Mesendoderm (in vitro differentiated cells): Measurements from ENCODE around the gene DENND2C.
A peak's percentile ranks its signal among the peaks of the same experiment; 100 is the strongest.

ENCODE experiments used
- DNase-seq: peaks from one replicate; pipeline ENCODE4 v3.0.0; 2013
- H2AK5ac ChIP-seq: 2 replicates; pipeline ENCODE4 v1.6.1; 2013; ENCODE audit warnings: low read length, inconsistent platforms
- H2BK120ac ChIP-seq: 2 replicates; pipeline ENCODE4 v1.6.1; 2013; ENCODE audit warnings: low read depth, mild to moderate bottlenecking, low read length, moderate library complexity, mixed read lengths
- H2BK15ac ChIP-seq: replicated peaks from 2 replicates; pipeline ENCODE4 v1.6.1; 2013; ENCODE audit warnings: low read depth, mild to moderate bottlenecking, moderate library complexity
- H2BK5ac ChIP-seq: 2 replicates; pipeline ENCODE4 v1.6.1; 2013; ENCODE audit warnings: low read length, inconsistent platforms
- H3K18ac ChIP-seq: 2 replicates; pipeline ENCODE4 v1.6.1; 2013; ENCODE audit warnings: mild to moderate bottlenecking, low read length, mixed read lengths
- H3K23ac ChIP-seq: one replicate; pipeline ENCODE4 v1.6.1; 2013; ENCODE audit warnings: low read length
- H3K27ac ChIP-seq: 2 replicates; pipeline ENCODE4 v1.5.1; 2013; ENCODE audit warnings: low read depth, mild to moderate bottlenecking, inconsistent platforms, low read length, moderate library complexity
- H3K27me3 ChIP-seq: 2 replicates; pipeline ENCODE4 v1.6.1; 2013; ENCODE audit warnings: low read length, control low read depth, mild to moderate bottlenecking, inconsistent platforms; ENCODE audit not compliant: insufficient read depth, poor library complexity
- H3K36me3 ChIP-seq: 2 replicates; pipeline ENCODE4 v1.6.1; 2013; ENCODE audit warnings: low read length, inconsistent platforms; ENCODE audit not compliant: control insufficient read depth, insufficient read depth
- H3K4ac ChIP-seq: one replicate; pipeline ENCODE4 v1.6.1; 2013; ENCODE audit warnings: low read depth, mild to moderate bottlenecking, low read length, moderate library complexity
- H3K4me1 ChIP-seq: 2 replicates; pipeline ENCODE4 v1.6.1; 2013; ENCODE audit warnings: low read depth, low read length, inconsistent platforms; ENCODE audit not compliant: control insufficient read depth
- H3K4me2 ChIP-seq: 2 replicates; pipeline ENCODE4 v1.6.1; 2013; ENCODE audit warnings: low read length
- H3K4me3 ChIP-seq: 2 replicates; pipeline ENCODE4 v1.5.1; 2013; ENCODE audit warnings: mild to moderate bottlenecking, low read length
- H3K56ac ChIP-seq: one replicate; pipeline ENCODE4 v1.6.1; 2013; ENCODE audit warnings: low read length
- H3K79me1 ChIP-seq: 2 replicates; pipeline ENCODE4 v1.6.1; 2013; ENCODE audit warnings: low read length, inconsistent platforms
- H3K79me2 ChIP-seq: 2 replicates; pipeline ENCODE4 v1.6.1; 2013; ENCODE audit warnings: mild to moderate bottlenecking, low read length; ENCODE audit not compliant: control insufficient read depth, insufficient read depth
- H3K9ac ChIP-seq: 2 replicates; pipeline ENCODE4 v1.6.1; 2013; ENCODE audit warnings: low read length, inconsistent platforms
- H4K5ac ChIP-seq: one replicate; pipeline ENCODE4 v1.6.1; 2013; ENCODE audit warnings: low read length
- H4K8ac ChIP-seq: one replicate; pipeline ENCODE4 v1.6.1; 2013; ENCODE audit warnings: low read depth, mild to moderate bottlenecking, control low read depth, low read length, moderate library complexity
- WGBS: extraction: QIAGEN DNeasy Blood & Tissue Kit; methylation state at CpG from one replicate; pipeline ENCODE4 v1.1.7; 2013; ENCODE audit warnings: low lambda C conversion rate, missing lambda C conversion rate; ENCODE audit not compliant: insufficient coverage; ENCODE audit errors: extremely low coverage; 5-methylcytosine and 5-hydroxymethylcytosine counted together

DENND2C gene

GRCh38 chr1:114668373-114668772 is 1.5 kb downstream of the DENND2C start:
- no peak for DNase-seq
- Histone ChIP-seq H3K27me3 (no peaks in the 10 kb centered on the region), H3K4me3 (no peak overlapping the region), H3K23ac (no peak overlapping the region), H3K27ac (no peak overlapping the region), H3K56ac (no peak overlapping the region), H2AK5ac (no peak overlapping the region), H3K18ac (no peak overlapping the region), H4K5ac (no peak overlapping the region), H3K9ac (no peak overlapping the region), H3K4me1 (no peaks in the 10 kb centered on the region), H2BK120ac (no peak overlapping the region), H3K4me2 (no peak overlapping the region), H4K8ac (peak overlapping the region; percentile 30), H2BK15ac (no peak overlapping the region), H2BK5ac (no peak overlapping the region), H3K79me1 (no peaks in the 10 kb centered on the region), H3K4ac (no peak overlapping the region), H3K36me3 (no peaks in the 10 kb centered on the region), H3K79me2 (no peaks in the 10 kb centered on the region)
- 100% methylated on average over 3 of the region's 4 CpGs for WGBS

GRCh38 chr1:114666954-114667353 is 2.9 kb downstream of the DENND2C start:
- H3K79me1 ChIP-seq: no peaks in the 10 kb centered on the region
- no peak overlapping the region for H3K4ac ChIP-seq
- H3K18ac ChIP-seq: no peak overlapping the region
- no peak overlapping the region for H2AK5ac ChIP-seq
- DNase-seq: no peak
- H4K5ac ChIP-seq: no peak overlapping the region
- H2BK5ac ChIP-seq: no peak overlapping the region
- 100% methylated on average over 2 of the region's 3 CpGs for WGBS
- H3K4me3 ChIP-seq: no peak overlapping the region
- no peak overlapping the region for H4K8ac ChIP-seq
- no peaks in the 10 kb centered on the region for H3K4me1 ChIP-seq
- no peak overlapping the region for H3K27ac ChIP-seq
- H3K79me2 ChIP-seq: no peaks in the 10 kb centered on the region
- no peak overlapping the region for H3K56ac ChIP-seq
- H3K4me2 ChIP-seq: no peak overlapping the region
- no peak overlapping the region for H3K9ac ChIP-seq
- H3K27me3 ChIP-seq: no peaks in the 10 kb centered on the region
- H3K23ac ChIP-seq: no peak overlapping the region
- H2BK15ac ChIP-seq: no peak overlapping the region
- no peak overlapping the region for H2BK120ac ChIP-seq
- no peaks in the 10 kb centered on the region for H3K36me3 ChIP-seq

GRCh38 chr1:114660238-114660637 is 9.6 kb downstream of the DENND2C start:
- no peaks in the 10 kb centered on the region for H3K4me1 ChIP-seq
- no peak overlapping the region for H2BK5ac ChIP-seq
- no peaks in the 10 kb centered on the region for H3K79me2 ChIP-seq
- no peak overlapping the region for H3K23ac ChIP-seq
- no peak overlapping the region for H2BK120ac ChIP-seq
- no peak for DNase-seq
- no peak overlapping the region for H3K4ac ChIP-seq
- H3K27ac ChIP-seq: no peak overlapping the region
- H3K36me3 ChIP-seq: no peaks in the 10 kb centered on the region
- no peak overlapping the region for H2AK5ac ChIP-seq
- H4K5ac ChIP-seq: no peak overlapping the region
- H3K9ac ChIP-seq: no peak overlapping the region
- no CpG with 5 or more reads among the region's 2 CpGs for WGBS
- H3K27me3 ChIP-seq: no peaks in the 10 kb centered on the region
- H3K18ac ChIP-seq: no peak overlapping the region
- no peak overlapping the region for H3K4me3 ChIP-seq
- H2BK15ac ChIP-seq: no peak overlapping the region
- no peak overlapping the region for H3K4me2 ChIP-seq
- no peaks in the 10 kb centered on the region for H3K79me1 ChIP-seq
- H3K56ac ChIP-seq: no peak overlapping the region
- no peak overlapping the region for H4K8ac ChIP-seq

- no peak overlapping the region for H3K27ac ChIP-seq
These were observed 18.0 kb downstream of the DENND2C start for GRCh38 chr1:114651893-114652292.

GRCh38 chr1:114648503-114648902 is 21.3 kb downstream of the DENND2C start:
- no peaks in the 10 kb centered on the region for H3K27me3 ChIP-seq
- H3K4me2 ChIP-seq: no peak overlapping the region

More at GRCh38 chr1:114651893-114652292, 18.0 kb downstream of the DENND2C start:
- Histone ChIP-seq H2BK120ac (no peak overlapping the region), H3K79me2 (no peaks in the 10 kb centered on the region), H3K23ac (no peak overlapping the region), H4K8ac (no peak overlapping the region), H3K4ac (no peak overlapping the region), H2AK5ac (no peak overlapping the region), H3K56ac (no peak overlapping the region), H4K5ac (no peak overlapping the region), H3K4me2 (no peak overlapping the region), H2BK5ac (no peak overlapping the region), H3K4me1 (no peaks in the 10 kb centered on the region), H3K18ac (no peak overlapping the region), H3K9ac (no peak overlapping the region), H3K79me1 (no peaks in the 10 kb centered on the region), H3K4me3 (no peak overlapping the region), H2BK15ac (no peak overlapping the region), H3K36me3 (no peaks in the 10 kb centered on the region), H3K27me3 (no peaks in the 10 kb centered on the region)
- WGBS: no CpG with 5 or more reads among the region's 2 CpGs
- no peak for DNase-seq

GRCh38 chr1:114641377-114641776 is 28.5 kb downstream of the DENND2C start:
- no peak overlapping the region for H3K4ac ChIP-seq
- H3K36me3 ChIP-seq: no peaks in the 10 kb centered on the region
- no CpG with 5 or more reads among the region's 2 CpGs for WGBS

More at GRCh38 chr1:114648503-114648902, 21.3 kb downstream of the DENND2C start:
- Histone ChIP-seq H3K4me1 (no peaks in the 10 kb centered on the region), H4K8ac (no peak overlapping the region), H3K4ac (no peak overlapping the region), H3K79me2 (no peaks in the 10 kb centered on the region), H3K4me3 (no peak overlapping the region), H2BK120ac (no peak overlapping the region), H3K79me1 (no peaks in the 10 kb centered on the region), H2AK5ac (no peak overlapping the region), H3K36me3 (no peaks in the 10 kb centered on the region), H4K5ac (no peak overlapping the region), H3K18ac (no peak overlapping the region), H3K23ac (no peak overlapping the region), H3K27ac (no peak overlapping the region), H3K56ac (no peak overlapping the region), H3K9ac (no peak overlapping the region), H2BK5ac (no peak overlapping the region), H2BK15ac (no peak overlapping the region)
- peak; percentile 62 for DNase-seq
- WGBS: no CpG with 5 or more reads among the region's 1 CpG

More at GRCh38 chr1:114641377-114641776, 28.5 kb downstream of the DENND2C start:
- Histone ChIP-seq H3K56ac (no peak overlapping the region), H3K79me1 (no peaks in the 10 kb centered on the region), H2BK5ac (no peak overlapping the region), H3K18ac (no peak overlapping the region), H4K8ac (no peak overlapping the region), H3K23ac (no peak overlapping the region), H3K79me2 (no peaks in the 10 kb centered on the region), H2BK15ac (no peak overlapping the region), H3K27me3 (no peaks in the 10 kb centered on the region), H3K4me1 (peaks cover 3% of the 10 kb centered on the region), H3K4me2 (no peak overlapping the region), H4K5ac (no peak overlapping the region), H2AK5ac (no peak overlapping the region), H2BK120ac (no peak overlapping the region), H3K27ac (no peak overlapping the region), H3K4me3 (no peak overlapping the region), H3K9ac (no peak overlapping the region)
- no peak for DNase-seq
